ENCODE measurements around the gene HTATIP2. TPM values are rescaled to one million over a fixed set of nuclear protein-coding genes. Genes with fewer than 3 reads are reported as not detected.
A peak's percentile ranks its signal among the peaks of the same experiment; 100 is the strongest.

The HTATIP2 gene
- total and polyA plus RNA-seq, 9 of the 15 experiments (the other 6 are each of a cell fraction or from before 2014, with no cell fraction given) = 48.3 to 90.9 (median 64.4) TPM

GRCh38 chr11:20399498-20399897, 36.0 kb downstream of the HTATIP2 start (continued):
- TF ChIP-seq CEBPZ (IDR thresholded peaks at IDR 0.05; ENCODE audit: borderline replicate concordance, low read depth, low read length) = no peak
- no peak for TF ChIP-seq ZNF717 (CRISPR knock-in tag; IDR thresholded peaks at IDR 0.05)

GRCh38 chr11:20403059-20403458, 39.5 kb downstream of the HTATIP2 start:
- ATAC-seq = no peak
- BruUV-seq (replicated peaks) = no TSS peak
- no peak for FAIRE-seq
- H3K4me3 ChIP-seq = no peak overlapping the region
- intact Hi-C loops (cut with micrococcal nuclease) = no loop called here
- TF ChIP-seq C11orf30 (IDR thresholded peaks at IDR 0.05; ENCODE audit: low read depth) = peak; percentile 62
- no peak for TF ChIP-seq TEAD2 (tag; IDR thresholded peaks at IDR 0.05)
- no peak for TF ChIP-seq SP2 (IDR thresholded peaks at IDR 0.05; ENCODE audit: extremely low read depth, low read depth, low read length, poor library complexity, severe bottlenecking)
- TF ChIP-seq ZNF316 (IDR thresholded peaks at IDR 0.05) = peak; percentile 76
- no peak overlapping the region for H3K9ac ChIP-seq (ENCODE audit: insufficient read depth in 1 of 2, low read depth in 2 of 2, low read length in 2 of 2)
- H2AFZ ChIP-seq (ENCODE audit: low read depth, low read length) = no peak overlapping the region
- no peaks in the 10 kb centered on the region for H3K27me3 ChIP-seq (ENCODE audit: control insufficient read depth in 2 of 2, insufficient read depth in 2 of 2, low read length in 2 of 2)
- no peaks in the 10 kb centered on the region for H4K20me1 ChIP-seq (replicated peaks; ENCODE audit: control insufficient read depth, insufficient read depth, low read length)
- WGBS (ENCODE audit: insufficient coverage, low coverage, missing lambda C conversion rate) = 100% methylated on average over 1 of the region's 1 CpG
- no peaks in the 10 kb centered on the region for H3K9me1 ChIP-seq (ENCODE audit: control insufficient read depth, insufficient read depth, low read length)
- no peak for DNase-seq (ENCODE audit: extremely low read depth in 1 of 4, low spot score in 3 of 4)
- H3K36me3 ChIP-seq (ENCODE audit: control insufficient read depth, insufficient read depth, low read length) = peaks cover 85% of the 10 kb centered on the region
- H3K27ac ChIP-seq (ENCODE audit: extremely low read depth, low read depth, low read length) = no peak overlapping the region
- no peaks in the 10 kb centered on the region; the same call in 2 of the 3 replicates for H3K79me2 ChIP-seq (ENCODE audit: control insufficient read depth, insufficient read depth, low read length)
- no peaks in the 10 kb centered on the region for H3K4me1 ChIP-seq (replicated peaks in 1 of 2; ENCODE audit: control insufficient read depth in 2 of 2, insufficient read depth in 2 of 2, low read length in 2 of 2)
- in situ Hi-C loops (cut with MboI) = no loop called here
- ChIA-PET POLR2A (interaction anchor here (1.1 to 1.4 kb wide), 2 partner anchors 13 to 16 kb away, joined by 3 read pairs; no protein-coding TSS in a partner anchor), CTCF (ENCODE audit: low intra/inter-chr PET ratio) (no interaction called here)
- H3K9me3 ChIP-seq (replicated peaks; ENCODE audit: control insufficient read depth, insufficient read depth, low read depth, low read length) = no peaks in the 10 kb centered on the region
- no peak overlapping the region for H3K4me2 ChIP-seq (ENCODE audit: insufficient read depth, low read length)

Data from K562 (cell line).